HG03575 (cell line): Measurements from ENCODE around the gene PTP4A2.
"Not testable (repeated sequence)": the region's sequence is repeated elsewhere in the genome, so short reads cannot be mapped to it uniquely, and the experiment has no call there.

Experiments used
- ATAC-seq: cut with Tn5 transposase; IDR thresholded peaks from one replicate; pipeline ENCODE4 v1.9.1; 2021; ENCODE audit not compliant: unreplicated experiment, insufficient number of reproducible peaks, low FRiP score; ENCODE audit errors: extremely low read depth

Gene PTP4A2

DNA sequence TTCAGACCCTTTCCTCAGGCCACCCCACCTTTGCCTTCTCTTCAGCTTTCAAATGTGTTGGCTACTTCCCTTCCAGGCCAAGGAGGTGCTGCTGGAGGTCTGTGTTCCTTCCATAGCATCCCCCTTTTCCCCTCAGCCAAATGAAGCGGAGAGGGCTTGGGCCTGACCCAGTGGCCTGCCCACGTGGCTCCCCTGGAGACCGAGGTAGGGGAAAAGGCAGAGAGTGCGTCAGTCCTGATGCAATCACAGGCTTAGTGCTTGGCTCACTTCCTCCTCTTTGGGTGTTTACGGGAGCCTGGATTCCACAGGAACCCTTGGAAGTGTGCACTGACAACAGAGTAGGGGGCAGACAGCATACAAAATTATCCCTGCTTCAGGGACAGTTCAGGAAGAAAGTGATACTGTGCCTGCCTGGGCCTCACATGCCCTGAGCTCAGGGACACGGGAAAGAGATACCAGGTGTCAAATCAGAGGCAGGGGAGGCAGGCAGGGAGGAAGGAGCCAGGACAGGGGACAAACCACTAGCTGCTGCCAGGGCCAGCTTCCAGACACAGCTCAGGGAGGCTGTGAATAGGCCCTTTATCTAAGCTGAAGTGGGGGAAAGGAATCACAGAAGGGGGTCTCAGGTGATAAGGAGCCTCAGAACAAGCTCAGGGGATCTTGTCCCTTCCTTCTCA, 16.6 kb upstream of the PTP4A2 start:
- no peak for ATAC-seq

GRCh38 chr1:31952825-31953220, 14.7 kb upstream of the PTP4A2 start:
- no peak for ATAC-seq

DNA sequence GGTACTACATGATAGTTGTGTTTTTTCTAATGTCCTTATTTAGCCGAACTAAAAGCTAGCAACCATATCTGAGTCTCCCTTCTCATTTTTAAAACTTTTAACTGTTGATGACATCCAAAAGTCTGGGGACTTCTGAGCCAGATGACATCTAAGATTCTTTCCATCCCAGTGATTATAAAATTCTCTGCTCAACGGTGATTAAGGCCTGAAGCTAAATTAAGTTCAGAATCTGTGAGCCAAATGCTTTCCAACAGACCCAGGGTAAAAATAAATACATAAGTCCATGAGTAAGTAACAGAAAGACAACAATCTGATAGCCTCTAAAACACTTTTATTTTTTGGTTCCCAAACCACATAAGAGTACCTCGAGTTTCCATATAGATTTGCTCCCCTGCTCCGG, 13.1 kb upstream of the PTP4A2 start:
- ATAC-seq = no peak

DNA sequence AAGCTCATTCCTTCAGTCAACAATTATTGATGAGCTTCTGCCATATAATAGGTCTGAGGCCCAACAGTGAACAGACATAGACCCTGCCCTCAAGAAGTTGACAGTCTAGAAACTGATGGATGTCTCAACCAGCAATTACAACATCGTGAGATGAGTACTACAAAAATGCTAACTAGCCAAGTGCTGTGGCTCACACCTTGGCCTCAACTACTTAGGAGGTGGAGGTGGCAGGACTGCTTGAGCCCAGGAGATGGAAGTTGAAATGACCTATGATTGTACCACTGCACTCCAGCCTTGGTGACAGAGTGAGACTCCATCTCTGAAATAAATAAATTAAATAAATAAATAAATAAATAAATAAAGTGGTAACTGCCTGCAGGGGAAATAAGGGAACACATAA, 11.7 kb upstream of the PTP4A2 start:
- ATAC-seq = no peak

- not testable (repeated sequence) for ATAC-seq
Observed at GRCh38 chr1:31945677-31946076, 7.5 kb upstream of the PTP4A2 start.

- no peak for ATAC-seq
Observed at GRCh38 chr1:31944205-31945089, 6.3 kb upstream of the PTP4A2 start.

GRCh38 chr1:31943546-31944184, 5.5 kb upstream of the PTP4A2 start:
- ATAC-seq = no peak

DNA sequence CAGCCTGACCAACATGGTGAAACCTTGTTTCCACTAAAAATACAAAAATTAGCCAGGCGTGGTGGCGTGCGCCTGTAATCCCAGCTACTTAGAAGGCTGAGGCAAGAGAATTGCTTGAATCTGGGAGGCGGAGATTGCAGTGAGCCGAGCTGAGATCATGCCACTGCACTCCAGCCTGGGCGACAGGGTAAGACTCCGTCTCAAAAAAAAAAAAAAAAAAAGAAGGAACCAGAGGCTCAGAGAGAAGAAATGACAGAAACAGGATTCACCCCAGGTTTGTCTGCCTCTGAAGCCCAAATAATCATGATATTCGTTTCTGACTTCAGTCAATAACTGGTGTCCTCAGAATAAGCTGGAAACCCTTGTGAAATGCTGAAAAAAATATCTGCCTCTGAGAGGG, 3.9 kb upstream of the PTP4A2 start:
- ATAC-seq = not testable (repeated sequence)

- no peak for ATAC-seq
Observed at GRCh38 chr1:31939484-31940329, 1.5 kb upstream of the PTP4A2 start.

DNA sequence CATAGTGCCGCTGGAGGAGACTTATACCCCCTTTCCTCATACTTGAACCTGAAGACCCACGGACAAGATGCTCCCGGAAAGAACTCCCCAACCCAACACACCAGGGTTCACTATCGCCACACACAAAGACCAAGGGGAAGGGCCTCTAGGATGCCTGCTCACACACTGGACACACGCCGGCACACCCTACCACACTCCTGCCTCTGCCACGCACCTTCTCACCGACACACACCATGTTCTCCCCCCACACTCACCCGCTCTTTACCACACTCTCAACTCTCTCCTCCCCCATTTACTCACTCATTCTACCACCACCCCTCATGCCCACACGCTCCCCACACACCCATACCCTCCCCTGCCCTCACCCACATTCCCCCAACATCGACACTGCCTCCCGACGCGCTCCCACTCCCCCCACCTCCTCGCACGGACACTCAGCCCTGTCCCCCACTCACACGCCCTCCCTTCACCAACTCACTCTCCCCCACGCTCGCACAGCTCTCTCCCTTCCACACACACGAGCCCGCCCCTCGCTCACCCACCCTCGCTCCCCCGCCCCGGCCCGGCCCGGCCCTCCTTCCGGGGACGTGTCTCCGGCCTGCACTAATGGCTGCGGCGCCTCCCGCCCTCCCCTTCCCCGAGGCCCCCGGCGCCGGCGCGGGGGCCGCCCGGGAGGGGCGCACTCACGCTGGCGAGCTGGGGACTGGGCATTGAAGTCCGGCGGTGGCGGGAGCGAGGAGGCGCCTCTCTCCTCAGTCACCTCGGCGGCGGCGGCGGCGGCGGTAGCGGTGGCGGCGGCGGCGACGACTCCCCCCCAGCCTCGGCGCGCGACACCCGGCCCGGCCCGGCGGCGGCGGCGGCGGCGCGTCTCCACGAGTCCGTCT, 626 bp downstream of the PTP4A2 start:
- ATAC-seq = no peak

- no peak for ATAC-seq
Observed at GRCh38 chr1:31936981-31937299, 1.2 kb downstream of the PTP4A2 start.

DNA sequence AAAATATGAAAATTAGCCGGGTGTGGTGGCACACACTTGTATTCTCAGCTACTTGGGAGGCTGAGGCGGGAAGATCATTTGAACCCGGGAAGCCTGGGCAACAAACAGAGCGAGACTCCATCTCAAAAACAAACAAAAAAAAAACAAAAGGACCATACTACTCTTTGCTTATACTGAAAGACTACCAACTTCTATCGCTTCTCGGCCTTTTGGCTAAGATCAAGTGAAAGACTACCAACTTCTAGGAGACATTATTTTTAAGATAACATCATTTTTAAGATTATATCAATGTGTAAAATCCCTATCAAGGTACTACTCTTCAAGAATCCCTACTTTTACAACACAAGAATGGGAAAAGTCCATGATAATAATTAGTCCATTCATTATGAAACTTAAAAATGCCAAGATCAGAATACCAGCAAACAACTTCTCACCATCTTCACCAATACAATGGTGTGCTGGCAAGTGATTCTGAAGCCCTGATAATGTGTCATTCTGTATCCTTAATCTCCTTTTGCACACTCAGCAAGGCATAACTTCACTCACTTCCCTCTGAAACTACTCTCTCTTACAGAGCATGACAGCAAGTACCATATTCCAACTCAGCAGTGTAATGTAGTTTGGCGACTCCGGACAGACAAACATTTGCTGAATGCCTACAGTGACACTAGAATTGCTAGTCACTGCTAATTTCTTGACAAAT, 1.7 kb downstream of the PTP4A2 start:
- no peak for ATAC-seq

GRCh38 chr1:31934706-31935629, 3.2 kb downstream of the PTP4A2 start:
- ATAC-seq = no peak

DNA sequence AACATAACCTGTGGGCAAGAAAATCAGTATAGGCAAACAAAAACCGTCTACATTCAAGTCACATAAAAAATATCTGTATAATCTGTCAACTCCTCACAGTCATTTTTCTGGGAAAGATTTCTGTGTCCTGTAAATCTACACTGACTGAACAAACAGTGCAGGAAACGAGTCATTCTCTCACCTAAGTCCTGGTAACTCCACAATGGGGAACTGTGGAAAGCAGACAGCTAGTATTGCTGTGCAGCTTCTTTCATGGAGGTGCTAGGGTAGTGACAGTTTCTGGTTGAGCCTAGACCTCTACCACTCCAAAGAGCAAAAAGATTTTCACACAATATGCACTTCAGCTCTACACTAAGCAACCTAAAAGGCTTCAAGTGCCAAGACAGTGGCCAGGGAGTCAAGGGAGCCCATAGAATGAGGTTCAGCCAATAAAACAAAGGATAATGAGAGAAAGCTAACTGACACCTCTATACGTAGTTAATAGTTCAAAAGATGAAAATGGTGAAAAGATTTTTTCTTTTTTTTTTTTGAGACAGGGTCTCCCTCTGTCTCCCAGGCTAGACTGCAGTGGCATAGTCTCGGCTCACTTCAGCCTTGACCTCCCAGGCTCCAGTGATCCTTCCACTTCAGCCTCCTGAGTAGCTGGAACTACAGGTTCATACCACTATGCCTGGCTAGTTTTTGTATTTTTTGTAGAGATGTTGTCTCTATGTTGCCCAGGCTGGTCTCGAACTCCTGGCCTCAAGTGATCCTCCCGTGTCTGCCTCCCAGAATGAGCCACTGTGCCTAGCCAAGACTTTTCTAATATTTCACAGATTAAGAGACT, 5.5 kb downstream of the PTP4A2 start:
- ATAC-seq = no peak

DNA sequence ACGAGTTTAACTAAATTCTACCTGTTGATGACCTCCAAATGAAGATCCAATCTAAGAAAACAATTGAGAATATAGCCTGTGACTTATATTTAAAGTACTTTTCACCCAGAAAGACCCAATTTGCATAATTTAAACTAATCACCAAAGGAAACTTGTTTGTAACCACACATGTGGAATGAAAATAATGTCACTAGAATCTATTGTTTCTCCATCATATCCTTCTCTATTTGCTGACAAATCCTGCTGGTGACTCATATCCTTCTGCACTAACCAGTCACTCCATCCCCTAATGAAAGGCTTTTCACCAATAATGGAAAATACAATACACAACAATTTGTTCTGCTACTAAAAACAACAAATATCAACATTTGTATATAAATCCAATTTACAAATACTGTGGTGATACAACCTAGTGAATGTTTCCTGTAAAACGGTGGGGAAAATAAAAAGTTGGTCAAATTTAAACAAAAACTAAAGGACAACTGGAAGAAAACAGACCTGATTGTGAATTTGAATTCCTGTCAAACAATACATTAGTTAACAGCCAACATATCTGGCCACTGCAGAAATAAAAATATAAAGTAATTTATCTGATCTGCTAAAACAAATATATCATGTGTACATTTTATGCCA, 6.5 kb downstream of the PTP4A2 start:
- ATAC-seq = no peak
